Measurements from ENCODE around the gene ZDHHC12.

GRCh38 chr9:128750926-128751595, 27.1 kb upstream of the ZDHHC12 start:
- TF ChIP-seq CTCF (conservative IDR thresholded peaks at IDR 0.05; ENCODE audit: low read depth, low read length) (no peak), EZH2 (IDR thresholded peaks at IDR 0.05; ENCODE audit: borderline replicate concordance, low read depth, low read length, poor library complexity, severe bottlenecking) (no peak)

Data from A673 (cell line).